MV-4-11 (cell line): ENCODE results near the gene PCDHB4.
"Not testable (repeated sequence)": the region's sequence is repeated elsewhere in the genome, so short reads cannot be mapped to it uniquely, and the experiment has no call there.

Experiments used
- DNase-seq: peaks from one replicate; lab custom pipeline; 2025; lab: John Stamatoyannopoulos, UW

The PCDHB4 gene

DNA sequence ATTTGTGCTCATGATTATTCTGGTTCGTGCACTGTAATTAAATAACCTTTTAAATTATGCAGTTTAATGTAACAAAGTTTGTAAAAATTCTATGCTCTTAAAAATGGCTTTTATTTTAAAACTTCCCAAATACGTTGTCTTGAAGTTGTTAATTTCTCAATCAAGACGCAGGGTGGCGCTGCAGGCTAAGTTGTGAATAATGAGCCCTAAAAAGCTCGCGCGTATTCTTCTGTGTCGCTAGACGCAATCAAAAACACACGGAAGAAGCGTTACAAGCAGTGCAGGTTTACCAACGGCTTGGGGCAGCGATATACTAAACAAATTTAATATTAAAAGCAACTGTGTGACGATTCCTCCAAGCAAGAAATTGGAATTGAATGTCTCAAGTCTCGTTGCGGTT lies at the start of gene PCDHB4:
Gene PCDHB4, plus strand, starts transcription at position 256 of the 400 bp plus-strand sequence. CDS start 181 bp downstream, outside the sequence.
- DNase-seq: no peak

DNA sequence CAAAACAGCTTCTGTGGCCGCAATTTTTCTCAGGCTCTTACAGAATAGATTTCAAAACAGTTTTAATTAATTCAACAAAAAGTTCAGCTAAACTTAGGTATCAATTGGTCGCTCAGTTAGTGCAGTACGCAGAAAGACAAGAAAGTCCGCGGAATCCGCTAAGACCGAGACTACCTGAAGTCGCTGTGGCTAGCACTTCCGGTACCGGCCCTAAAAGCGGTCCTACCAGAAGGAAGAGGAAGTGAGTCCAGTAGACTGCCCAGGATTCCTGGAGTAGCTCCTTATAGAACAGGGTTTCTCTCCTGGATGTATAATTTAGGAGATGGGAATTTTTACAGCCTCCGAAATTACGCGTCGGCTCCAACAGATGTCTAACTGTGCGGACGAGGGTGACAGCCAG lies 43.8 kb upstream of the PCDHB4 start:
- DNase-seq: no peak

DNA sequence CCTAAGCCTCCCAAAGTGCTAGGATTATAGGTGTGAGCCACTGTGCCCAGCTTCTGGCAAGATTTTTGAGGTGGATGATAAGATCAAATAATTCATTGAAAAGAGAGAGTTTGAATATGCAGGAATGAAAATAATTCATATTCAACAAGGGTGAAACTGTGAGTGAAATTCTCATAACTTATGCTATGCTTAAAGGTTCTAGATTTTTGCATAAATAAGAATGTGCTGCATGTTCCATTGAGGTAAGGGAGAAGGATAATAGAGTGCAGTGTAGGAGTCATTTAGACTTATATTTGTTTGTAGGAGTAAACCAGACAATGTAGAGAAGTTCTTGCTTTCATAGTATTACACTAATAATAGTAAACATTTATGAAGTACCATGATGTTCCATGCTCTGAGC lies 39.4 kb upstream of the PCDHB4 start:
- DNase-seq: no peak

DNA sequence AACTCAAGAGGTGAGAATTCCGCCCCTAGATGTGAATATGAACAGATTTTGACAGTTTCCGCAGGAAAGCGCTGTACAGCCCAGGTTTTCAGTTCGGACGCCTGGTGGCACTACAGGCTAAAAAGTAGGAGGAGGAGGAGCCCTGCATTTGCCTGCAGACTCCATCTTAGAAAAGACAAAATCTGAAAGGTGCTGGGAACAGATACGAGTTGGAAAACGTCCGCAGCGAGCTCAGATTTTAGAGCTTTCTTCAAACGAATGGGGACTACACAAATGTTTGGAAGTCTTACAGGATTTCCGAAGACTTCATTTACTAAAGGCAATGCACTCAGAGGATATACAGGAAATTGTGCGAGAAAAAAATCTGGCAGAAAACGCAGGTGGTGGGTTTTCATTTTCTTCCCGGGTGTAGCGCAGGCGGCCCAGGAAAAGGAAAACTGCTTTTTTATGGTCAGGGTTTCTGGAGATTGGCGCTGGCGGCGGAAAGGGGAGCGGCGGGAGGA lies 37.1 kb upstream of the PCDHB4 start:
- no peak for DNase-seq

DNA sequence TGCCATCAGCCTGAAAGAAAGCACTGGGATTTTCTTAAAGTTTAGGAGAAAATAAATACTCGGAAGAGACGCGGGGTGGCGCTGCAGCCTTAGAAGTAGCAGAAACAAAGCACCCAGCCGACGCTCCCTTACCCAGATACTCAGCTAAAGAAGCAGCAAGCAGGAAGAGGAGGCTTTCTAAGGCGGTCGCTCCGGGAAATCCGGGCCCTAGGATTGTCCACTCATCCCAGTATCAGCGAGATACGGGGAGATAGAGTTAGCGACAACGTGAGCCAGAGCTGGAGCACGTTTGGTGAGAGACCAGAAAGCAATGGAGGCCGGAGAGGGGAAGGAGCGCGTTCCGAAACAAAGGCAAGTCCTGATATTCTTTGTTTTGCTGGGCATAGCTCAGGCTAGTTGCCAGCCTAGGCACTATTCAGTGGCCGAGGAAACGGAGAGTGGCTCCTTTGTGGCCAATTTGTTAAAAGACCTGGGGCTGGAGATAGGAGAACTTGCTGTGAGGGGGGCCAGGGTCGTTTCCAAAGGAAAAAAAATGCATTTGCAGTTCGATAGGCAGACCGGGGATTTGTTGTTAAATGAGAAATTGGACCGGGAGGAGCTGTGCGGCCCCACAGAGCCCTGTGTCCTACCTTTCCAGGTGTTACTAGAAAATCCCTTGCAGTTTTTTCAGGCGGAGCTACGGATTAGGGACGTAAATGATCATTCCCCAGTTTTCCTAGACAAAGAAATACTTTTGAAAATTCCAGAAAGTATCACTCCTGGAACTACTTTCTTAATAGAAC lies 26.9 kb upstream of the PCDHB4 start, which contains the start of gene PCDHB2:
Gene PCDHB2, plus strand, starts transcription at position 135 of the 782 bp plus-strand sequence. Its CDS starts 176 bp downstream, at position 311.
- DNase-seq: no peak

DNA sequence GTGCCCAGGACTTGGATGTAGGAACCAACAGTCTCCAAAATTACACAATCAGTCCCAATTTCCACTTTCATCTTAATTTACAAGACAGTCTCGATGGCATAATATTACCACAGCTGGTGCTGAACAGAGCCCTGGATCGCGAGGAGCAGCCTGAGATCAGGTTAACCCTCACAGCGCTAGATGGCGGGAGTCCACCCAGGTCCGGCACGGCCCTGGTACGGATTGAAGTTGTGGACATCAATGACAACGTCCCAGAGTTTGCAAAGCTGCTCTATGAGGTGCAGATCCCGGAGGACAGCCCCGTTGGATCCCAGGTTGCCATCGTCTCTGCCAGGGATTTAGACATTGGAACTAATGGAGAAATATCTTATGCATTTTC lies 26.4 kb upstream of the PCDHB4 start:
- DNase-seq: no peak

DNA sequence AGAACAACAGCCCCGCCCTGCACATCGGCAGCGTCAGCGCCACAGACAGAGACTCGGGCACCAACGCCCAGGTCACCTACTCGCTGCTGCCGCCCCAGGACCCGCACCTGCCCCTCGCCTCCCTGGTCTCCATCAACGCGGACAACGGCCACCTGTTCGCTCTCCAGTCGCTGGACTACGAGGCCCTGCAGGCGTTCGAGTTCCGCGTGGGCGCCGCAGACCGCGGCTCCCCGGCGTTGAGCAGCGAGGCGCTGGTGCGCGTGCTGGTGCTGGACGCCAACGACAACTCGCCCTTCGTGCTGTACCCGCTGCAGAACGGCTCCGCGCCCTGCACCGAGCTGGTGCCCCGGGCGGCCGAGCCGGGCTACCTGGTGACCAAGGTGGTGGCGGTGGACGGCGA lies 25.4 kb upstream of the PCDHB4 start:
- not testable (repeated sequence) for DNase-seq

DNA sequence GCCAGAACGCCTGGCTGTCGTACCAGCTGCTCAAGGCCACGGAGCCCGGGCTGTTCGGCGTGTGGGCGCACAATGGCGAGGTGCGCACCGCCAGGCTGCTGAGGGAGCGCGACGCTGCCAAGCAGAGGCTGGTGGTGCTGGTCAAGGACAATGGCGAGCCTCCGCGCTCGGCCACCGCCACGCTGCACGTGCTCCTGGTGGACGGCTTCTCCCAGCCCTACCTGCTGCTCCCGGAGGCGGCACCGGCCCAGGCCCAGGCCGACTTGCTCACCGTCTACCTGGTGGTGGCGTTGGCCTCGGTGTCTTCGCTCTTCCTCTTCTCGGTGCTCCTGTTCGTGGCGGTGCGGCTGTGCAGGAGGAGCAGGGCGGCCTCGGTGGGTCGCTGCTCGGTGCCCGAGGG lies 25.0 kb upstream of the PCDHB4 start:
- not testable (repeated sequence) for DNase-seq

DNA sequence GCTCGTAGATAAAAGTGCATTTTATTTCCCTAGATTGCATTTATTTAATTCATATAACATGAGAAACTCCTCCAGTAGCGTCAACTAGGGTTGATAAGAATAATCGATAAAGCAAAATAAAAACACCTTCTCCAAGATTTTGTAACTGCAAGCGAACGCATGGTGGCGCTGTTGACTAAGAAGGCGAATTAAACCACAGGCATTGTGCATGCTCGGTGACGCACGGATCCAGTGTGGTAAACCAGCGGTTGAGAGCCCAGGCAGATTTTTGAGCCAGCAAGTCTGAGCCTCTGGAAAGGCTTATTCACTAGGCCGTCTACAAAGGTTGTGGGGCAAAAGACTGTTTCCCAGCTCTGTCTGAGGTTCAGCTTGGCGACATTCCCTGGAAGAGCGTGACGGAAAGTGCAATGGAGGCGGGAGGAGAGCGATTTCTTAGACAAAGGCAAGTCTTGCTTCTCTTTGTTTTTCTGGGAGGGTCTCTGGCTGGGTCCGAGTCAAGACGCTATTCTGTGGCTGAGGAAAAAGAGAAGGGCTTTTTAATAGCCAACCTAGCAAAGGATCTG lies 21.3 kb upstream of the PCDHB4 start, which contains the start of gene PCDHB3:
Gene PCDHB3, plus strand, starts transcription at position 231 of the 563 bp plus-strand sequence. Its CDS starts 177 bp downstream, at position 408.
- no peak for DNase-seq

DNA sequence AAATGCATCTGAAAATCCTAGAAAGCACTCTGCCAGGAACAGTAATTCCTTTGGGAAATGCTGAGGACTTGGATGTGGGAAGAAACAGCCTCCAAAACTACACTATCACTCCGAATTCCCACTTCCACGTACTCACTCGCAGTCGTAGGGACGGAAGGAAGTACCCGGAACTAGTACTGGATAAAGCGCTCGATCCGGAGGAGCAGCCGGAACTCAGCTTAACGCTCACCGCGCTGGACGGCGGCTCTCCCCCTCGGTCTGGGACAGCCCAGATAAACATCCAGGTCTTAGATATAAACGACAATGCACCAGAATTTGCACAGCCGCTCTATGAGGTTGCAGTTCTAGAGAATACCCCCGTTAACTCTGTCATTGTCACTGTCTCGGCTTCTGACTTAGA lies 20.6 kb upstream of the PCDHB4 start:
- no peak for DNase-seq

DNA sequence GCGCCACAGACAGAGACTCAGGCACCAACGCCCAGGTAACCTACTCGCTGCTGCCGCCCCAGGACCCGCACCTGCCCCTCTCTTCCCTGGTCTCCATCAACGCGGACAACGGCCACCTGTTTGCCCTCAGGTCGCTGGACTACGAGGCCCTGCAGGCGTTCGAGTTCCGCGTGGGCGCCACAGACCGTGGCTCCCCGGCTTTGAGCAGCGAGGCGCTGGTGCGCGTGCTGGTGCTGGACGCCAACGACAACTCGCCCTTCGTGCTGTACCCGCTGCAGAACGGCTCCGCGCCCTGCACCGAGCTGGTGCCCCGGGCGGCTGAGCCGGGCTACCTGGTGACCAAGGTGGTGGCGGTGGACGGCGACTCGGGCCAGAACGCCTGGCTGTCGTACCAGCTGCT lies 19.5 kb upstream of the PCDHB4 start:
- DNase-seq: not testable (repeated sequence)

DNA sequence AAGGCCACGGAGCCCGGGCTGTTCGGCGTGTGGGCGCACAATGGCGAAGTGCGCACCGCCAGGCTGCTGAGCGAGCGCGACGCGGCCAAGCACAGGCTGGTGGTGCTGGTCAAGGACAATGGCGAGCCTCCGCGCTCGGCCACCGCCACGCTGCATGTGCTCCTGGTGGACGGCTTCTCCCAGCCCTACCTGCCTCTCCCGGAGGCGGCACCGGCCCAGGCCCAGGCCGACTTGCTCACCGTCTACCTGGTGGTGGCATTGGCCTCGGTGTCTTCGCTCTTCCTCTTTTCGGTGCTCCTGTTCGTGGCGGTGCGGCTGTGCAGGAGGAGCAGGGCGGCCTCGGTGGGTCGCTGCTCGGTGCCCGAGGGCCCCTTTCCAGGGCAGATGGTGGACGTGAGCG lies 19.1 kb upstream of the PCDHB4 start:
- not testable (repeated sequence) for DNase-seq

DNA sequence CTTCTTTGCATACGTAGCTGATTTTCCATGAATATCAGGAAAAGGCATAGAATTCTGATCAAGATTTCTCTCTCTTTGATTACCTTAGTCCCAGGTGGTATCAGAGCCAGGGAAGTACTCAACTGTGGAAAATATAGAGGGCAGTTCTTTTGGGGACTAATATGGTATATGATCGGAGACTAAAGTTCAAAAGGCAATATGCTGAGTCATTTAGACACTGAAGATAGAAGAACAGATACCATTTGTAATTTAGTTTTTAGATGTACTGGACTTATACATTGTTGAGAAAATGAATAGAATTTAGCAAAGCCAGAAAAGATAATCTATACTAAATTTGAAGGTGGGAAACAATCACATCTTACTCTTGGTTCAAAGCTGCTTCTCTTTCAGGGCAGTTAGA lies 16.3 kb upstream of the PCDHB4 start:
- no peak for DNase-seq

DNA sequence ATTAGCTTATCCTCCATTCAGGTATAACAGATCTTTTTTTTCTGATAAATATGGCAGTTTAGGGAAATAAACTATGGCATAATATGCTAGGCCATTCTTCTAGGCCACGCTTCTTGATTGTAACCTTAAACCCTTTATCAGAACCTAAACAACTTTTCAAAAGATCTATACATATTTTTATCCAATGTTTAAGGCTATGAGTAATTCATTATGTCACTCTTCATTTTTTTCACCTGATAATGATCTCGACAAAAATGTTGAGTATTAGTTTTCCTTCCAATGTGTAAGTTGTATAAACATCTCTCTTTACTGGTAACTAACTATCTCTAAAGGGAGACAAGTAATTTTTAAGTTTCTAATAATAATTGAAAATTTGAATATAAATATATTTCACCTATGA lies 2.4 kb upstream of the PCDHB4 start:
- no peak for DNase-seq

DNA sequence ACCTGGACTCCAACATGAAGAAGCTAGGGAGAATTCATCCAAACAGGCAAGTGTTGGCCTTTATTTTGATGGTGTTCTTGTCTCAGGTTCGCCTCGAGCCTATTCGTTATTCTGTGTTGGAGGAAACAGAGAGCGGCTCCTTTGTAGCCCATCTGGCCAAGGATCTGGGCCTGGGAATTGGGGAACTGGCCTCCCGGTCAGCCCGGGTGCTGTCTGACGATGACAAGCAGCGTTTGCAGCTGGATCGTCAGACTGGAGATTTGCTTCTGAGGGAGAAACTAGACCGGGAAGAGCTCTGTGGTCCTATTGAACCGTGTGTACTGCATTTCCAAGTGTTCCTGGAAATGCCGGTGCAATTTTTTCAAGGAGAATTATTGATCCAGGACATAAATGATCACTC lies 367 bp downstream of the PCDHB4 start:
- no peak for DNase-seq

DNA sequence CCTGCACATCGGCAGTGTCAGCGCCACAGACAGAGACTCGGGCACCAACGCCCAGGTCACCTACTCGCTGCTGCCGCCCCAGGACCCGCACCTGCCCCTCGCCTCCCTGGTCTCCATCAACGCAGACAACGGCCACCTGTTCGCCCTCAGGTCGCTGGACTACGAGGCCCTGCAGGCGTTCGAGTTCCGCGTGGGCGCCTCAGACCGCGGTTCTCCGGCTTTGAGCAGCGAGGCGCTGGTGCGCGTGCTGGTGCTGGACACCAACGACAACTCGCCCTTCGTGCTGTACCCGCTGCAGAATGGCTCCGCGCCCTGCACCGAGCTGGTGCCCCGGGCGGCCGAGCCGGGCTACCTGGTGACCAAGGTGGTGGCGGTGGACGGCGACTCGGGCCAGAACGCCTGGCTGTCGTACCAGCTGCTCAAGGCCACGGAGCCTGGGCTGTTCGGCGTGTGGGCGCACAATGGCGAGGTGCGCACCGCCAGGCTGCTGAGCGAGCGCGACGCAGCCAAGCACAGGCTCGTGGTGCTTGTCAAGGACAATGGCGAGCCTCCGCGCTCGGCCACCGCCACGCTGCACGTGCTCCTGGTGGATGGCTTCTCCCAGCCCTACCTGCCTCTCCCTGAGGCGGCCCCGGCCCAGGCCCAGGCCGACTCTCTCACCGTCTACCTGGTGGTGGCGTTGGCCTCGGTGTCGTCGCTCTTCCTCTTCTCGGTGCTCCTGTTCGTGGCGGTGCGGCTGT lies 1.9 kb downstream of the PCDHB4 start:
- DNase-seq: not testable (repeated sequence)

DNA sequence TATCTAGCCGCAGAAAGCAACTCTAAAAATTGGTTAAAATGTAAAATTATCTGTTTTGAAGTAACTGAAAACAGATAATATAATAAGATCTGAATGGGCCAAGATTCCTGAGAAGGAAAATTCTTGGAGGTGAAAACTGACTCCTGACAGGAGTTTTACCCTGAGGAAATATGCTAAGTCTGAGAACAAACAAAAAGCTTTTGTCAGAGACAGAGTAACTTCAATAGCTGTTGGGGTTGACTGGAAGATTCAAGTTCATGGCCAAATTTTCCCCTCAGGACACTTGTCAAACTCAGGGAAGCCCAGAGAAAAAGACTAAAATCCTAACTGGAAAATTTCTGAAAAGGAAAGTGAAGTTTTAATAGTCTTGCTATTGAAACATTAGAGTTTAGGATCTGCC lies 5.7 kb downstream of the PCDHB4 start:
- DNase-seq: no peak

DNA sequence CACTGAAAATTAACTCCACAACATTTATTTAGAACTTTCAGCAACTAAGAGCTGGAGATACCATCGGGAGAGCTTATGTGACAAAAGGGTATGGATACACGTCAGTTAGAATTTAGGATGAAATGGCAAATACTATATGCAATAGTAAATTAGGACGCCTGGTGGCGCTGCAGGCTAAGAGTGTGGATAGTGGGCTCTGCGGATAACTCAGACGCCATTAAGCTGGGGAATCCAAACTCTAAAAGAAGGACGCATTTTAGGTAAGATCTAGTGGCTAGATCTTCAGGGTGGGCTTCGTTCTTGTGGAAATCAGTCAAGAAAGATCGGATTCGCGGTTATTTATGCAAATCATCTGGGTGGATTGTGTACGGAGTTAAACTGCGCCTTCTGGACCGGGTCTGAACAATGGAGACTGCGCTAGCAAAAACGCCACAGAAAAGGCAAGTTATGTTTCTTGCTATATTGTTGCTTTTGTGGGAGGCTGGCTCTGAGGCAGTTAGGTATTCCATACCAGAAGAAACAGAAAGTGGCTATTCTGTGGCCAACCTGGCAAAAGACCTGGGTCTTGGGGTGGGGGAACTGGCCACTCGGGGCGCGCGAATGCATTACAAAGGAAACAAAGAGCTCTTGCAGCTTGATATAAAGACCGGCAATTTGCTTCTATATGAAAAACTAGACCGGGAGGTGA lies 13.6 kb downstream of the PCDHB4 start, which contains the start of gene PCDHB5:
Gene PCDHB5, plus strand, starts transcription at position 177 of the 688 bp plus-strand sequence. Its CDS starts 229 bp downstream, at position 406.
- DNase-seq: no peak

DNA sequence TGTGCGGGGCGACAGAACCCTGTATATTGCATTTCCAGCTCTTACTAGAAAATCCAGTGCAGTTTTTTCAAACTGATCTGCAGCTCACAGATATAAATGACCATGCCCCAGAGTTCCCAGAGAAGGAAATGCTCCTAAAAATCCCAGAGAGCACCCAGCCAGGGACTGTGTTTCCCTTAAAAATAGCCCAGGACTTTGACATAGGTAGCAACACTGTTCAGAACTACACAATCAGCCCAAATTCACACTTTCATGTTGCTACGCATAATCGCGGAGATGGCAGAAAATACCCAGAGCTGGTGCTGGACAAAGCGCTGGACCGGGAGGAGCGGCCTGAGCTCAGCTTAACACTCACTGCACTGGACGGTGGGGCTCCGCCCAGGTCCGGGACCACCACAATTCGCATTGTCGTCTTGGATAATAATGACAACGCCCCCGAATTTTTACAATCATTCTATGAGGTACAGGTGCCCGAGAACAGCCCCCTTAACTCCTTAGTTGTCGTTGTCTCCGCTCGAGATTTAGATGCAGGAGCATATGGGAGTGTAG lies 14.2 kb downstream of the PCDHB4 start:
- no peak for DNase-seq

DNA sequence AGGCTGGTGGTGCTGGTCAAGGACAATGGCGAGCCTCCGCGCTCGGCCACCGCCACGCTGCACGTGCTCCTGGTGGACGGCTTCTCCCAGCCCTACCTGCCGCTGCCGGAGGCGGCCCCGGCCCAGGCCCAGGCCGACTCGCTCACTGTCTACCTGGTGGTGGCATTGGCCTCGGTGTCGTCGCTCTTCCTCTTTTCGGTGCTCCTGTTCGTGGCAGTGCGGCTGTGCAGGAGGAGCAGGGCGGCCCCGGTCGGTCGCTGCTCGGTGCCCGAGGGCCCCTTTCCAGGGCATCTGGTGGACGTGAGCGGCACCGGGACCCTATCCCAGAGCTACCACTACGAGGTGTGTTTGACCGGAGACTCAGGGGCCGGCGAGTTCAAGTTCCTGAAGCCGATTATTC lies 15.7 kb downstream of the PCDHB4 start:
- not testable (repeated sequence) for DNase-seq

DNA sequence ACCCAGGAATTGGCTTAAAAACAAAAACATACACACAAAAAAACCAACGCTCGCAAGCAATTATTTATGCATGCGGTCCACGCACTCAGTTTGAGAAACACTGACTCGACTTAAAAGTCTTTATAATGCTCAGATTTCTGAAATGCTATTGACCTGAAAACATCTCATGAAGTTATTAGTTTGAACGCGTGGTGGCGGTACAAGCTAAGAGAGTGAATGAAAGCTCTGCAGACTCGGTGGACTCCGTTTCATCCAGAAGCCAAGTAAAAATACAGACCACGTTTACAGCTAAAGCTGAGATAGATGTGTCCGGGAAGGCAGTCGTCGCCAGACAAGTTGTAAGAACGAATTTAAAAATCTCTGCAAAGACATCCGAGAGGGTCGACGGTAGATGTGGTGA lies 28.2 kb downstream of the PCDHB4 start, which contains the start of gene PCDHB6:
Gene PCDHB6, plus strand, starts transcription at position 246 of the 400 bp plus-strand sequence. CDS start 201 bp downstream, outside the sequence.
- peak; percentile 3 for DNase-seq
